ENCODE data around the gene REEP1.

DNA sequence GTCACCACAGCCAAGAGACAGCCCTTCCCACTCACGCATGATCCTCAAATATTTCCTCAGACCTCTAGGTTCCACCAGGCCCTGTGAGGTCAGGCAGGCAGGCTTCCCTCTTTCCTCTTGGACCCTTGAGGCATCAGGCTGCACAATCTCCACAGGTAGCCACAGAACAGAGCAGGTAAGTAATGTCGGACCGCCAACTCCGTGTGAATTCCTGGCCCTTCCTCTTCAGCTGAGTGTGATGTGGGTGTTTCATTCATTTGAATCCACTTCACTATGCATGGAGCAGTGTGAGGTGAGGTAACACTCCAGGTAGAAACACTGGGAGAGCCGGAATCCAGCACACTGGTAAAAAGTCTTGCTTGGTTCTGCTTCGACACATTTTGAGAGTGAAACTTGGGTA is 94.2 kb downstream of the REEP1 start:
- TF ChIP-seq, protein P1, sequence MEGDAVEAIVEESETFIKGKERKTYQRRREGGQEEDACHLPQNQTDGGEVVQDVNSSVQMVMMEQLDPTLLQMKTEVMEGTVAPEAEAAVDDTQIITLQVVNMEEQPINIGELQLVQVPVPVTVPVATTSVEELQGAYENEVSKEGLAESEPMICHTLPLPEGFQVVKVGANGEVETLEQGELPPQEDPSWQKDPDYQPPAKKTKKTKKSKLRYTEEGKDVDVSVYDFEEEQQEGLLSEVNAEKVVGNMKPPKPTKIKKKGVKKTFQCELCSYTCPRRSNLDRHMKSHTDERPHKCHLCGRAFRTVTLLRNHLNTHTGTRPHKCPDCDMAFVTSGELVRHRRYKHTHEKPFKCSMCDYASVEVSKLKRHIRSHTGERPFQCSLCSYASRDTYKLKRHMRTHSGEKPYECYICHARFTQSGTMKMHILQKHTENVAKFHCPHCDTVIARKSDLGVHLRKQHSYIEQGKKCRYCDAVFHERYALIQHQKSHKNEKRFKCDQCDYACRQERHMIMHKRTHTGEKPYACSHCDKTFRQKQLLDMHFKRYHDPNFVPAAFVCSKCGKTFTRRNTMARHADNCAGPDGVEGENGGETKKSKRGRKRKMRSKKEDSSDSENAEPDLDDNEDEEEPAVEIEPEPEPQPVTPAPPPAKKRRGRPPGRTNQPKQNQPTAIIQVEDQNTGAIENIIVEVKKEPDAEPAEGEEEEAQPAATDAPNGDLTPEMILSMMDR (conservative IDR thresholded peaks at IDR 0.05; ENCODE audit: low read depth, low read length), result no peak
- TF ChIP-seq EZH2 (IDR thresholded peaks at IDR 0.05; ENCODE audit: borderline replicate concordance, low read depth, low read length, poor library complexity, severe bottlenecking), result no peak
